ENCODE results near the gene AP2M1. TPM values are rescaled to one million over a fixed set of nuclear protein-coding genes. Genes with fewer than 3 reads are reported as not detected.
A peak's percentile ranks its signal among the peaks of the same experiment; 100 is the strongest.

Gene AP2M1
- total RNA-seq, 1 donor from 2014 or later = 398 TPM

DNA sequence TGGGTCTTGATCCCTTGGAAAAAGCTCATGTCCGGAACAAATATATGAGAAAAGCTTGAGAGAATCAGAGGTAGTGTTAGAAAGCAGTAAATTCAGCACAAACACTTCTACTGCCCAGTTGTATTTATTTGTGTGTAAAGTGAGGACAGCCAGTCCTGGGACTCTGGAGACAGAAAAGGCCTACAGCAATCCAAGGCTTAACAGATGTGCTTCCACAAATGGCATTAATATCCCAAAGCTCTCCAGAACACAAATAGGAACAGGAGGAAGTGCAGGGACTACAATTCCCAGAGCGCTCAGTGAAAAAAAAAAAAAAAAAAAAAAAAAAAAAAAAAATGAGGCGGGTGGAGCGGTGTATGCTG is 390 bp upstream of the AP2M1 start:
- peaks cover 65% of the 10 kb centered on the region for H3K4me1 Mint-ChIP-seq (ENCODE audit: unreplicated experiment)
- DNase-seq (ENCODE audit: extremely low spot score, unreplicated experiment) = no peak

GRCh38 chr3:184175506-184175905 is 851 bp downstream of the AP2M1 start:
- H3K27ac Mint-ChIP-seq (ENCODE audit: unreplicated experiment) = peak overlapping the region; percentile 94
- H3K4me1 Mint-ChIP-seq (ENCODE audit: unreplicated experiment) = peaks cover 64% of the 10 kb centered on the region
- no peak for DNase-seq (ENCODE audit: extremely low spot score, unreplicated experiment)
- H3K27me3 Mint-ChIP-seq (ENCODE audit: unreplicated experiment) = no peaks in the 10 kb centered on the region
- no peak for TF ChIP-seq CTCF (IDR thresholded peaks at IDR 0.05)
- peak overlapping the region; percentile 97 for H3K4me3 Mint-ChIP-seq (ENCODE audit: unreplicated experiment)
- H3K9me3 Mint-ChIP-seq (ENCODE audit: unreplicated experiment) = no peaks in the 10 kb centered on the region
- peaks cover 28% of the 10 kb centered on the region for H3K36me3 Mint-ChIP-seq (ENCODE audit: unreplicated experiment)

More for the DNA sequence above, 390 bp upstream of the AP2M1 start:
- peaks cover 18% of the 10 kb centered on the region for H3K36me3 Mint-ChIP-seq (ENCODE audit: unreplicated experiment)
- TF ChIP-seq CTCF (IDR thresholded peaks at IDR 0.05) = no peak
- peak overlapping the region; percentile 97 for H3K4me3 Mint-ChIP-seq (ENCODE audit: unreplicated experiment)
- H3K27me3 Mint-ChIP-seq (ENCODE audit: unreplicated experiment) = no peaks in the 10 kb centered on the region
- peak overlapping the region; percentile 78 for H3K27ac Mint-ChIP-seq (ENCODE audit: unreplicated experiment)
- no peaks in the 10 kb centered on the region for H3K9me3 Mint-ChIP-seq (ENCODE audit: unreplicated experiment)

- DNase-seq (ENCODE audit: extremely low spot score, unreplicated experiment) = no peak
- Mint-ChIP-seq H3K9me3 (ENCODE audit: unreplicated experiment) (no peaks in the 10 kb centered on the region), H3K27ac (ENCODE audit: unreplicated experiment) (peak overlapping the region; percentile 94), H3K4me3 (ENCODE audit: unreplicated experiment) (peak overlapping the region; percentile 97), H3K27me3 (ENCODE audit: unreplicated experiment) (no peaks in the 10 kb centered on the region), H3K4me1 (ENCODE audit: unreplicated experiment) (peaks cover 60% of the 10 kb centered on the region), H3K36me3 (ENCODE audit: unreplicated experiment) (peaks cover 30% of the 10 kb centered on the region)
- TF ChIP-seq CTCF (IDR thresholded peaks at IDR 0.05) = no peak
Observed at GRCh38 chr3:184175981-184176376, 1.3 kb downstream of the AP2M1 start.

DNA sequence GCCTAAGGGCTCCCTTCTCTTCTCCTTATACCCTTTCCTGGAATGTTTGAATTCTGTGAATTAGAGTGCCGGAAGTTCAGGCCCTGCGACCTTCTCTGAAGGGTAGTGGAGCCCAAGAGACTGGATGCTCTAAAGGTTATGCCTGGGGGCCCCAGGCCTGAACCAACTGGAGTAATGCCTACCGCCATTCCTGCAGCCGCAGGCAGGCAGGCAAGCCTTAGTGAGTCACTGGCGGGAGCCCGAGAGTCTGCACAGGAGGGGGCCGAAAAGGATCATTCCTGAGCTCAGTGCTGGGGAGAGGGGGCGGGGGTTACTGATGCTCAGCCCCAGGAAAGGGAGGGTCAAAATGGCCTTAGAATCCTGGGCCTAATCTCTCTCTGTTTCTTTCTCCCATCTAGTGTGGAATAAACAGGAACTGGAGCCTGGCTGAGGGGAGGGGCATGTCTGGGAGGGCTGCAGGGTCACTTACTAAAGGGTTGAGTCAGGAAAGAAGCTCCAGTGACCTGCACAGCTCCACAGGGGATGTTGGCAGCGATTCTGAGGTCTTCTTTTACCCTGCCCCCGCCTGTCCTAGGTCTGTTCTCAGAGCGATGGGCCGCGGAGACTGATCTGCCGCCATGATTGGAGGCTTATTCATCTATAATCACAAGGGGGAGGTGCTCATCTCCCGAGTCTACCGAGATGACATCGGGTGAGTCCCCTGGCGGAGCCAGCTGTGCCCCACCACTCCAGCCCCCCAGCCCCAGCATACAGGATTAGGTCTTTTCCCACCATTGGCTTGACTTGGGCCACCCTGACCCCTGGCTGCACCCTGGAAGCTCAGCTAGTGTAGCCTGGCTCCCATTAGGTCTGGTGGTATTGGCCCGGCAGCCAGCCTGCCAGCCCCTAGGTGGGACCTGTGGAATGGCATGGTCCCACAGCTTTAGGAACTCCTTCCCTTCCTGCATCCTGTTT is 2.0 kb downstream of the AP2M1 start:
- Mint-ChIP-seq H3K27me3 (ENCODE audit: unreplicated experiment) (no peaks in the 10 kb centered on the region), H3K4me1 (ENCODE audit: unreplicated experiment) (peaks cover 53% of the 10 kb centered on the region), H3K4me3 (ENCODE audit: unreplicated experiment) (peak overlapping the region; percentile 97), H3K9me3 (ENCODE audit: unreplicated experiment) (no peaks in the 10 kb centered on the region), H3K36me3 (ENCODE audit: unreplicated experiment) (peaks cover 26% of the 10 kb centered on the region), H3K27ac (ENCODE audit: unreplicated experiment) (peak overlapping the region; percentile 94)
- peak; percentile 94 for DNase-seq (ENCODE audit: extremely low spot score, unreplicated experiment)
- no peak for TF ChIP-seq CTCF (IDR thresholded peaks at IDR 0.05)

DNA sequence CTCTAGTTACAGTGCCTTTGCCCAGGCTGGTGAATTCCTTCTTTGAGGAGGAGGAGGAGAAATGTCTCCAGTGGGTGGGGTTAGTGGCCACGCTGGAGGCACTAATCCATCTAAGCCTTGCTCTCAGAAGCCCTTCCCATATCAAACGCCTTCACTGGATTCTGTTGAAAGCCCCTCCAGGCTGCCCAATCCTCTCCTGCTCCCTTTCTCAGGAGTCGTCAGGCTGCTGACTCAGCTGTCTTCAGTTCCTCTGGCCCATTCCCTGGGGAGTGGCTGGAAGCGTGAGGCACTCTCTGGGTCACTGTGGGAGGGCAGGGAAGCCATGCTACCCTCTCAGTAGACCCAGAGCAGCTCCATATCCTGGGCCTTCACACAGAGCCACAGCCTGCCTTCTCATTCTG is 2.7 kb downstream of the AP2M1 start:
- DNase-seq (ENCODE audit: extremely low spot score, unreplicated experiment) = no peak
- Mint-ChIP-seq H3K9me3 (ENCODE audit: unreplicated experiment) (no peaks in the 10 kb centered on the region), H3K4me1 (ENCODE audit: unreplicated experiment) (peaks cover 46% of the 10 kb centered on the region), H3K27me3 (ENCODE audit: unreplicated experiment) (no peaks in the 10 kb centered on the region), H3K36me3 (ENCODE audit: unreplicated experiment) (peaks cover 26% of the 10 kb centered on the region), H3K27ac (ENCODE audit: unreplicated experiment) (peak overlapping the region; percentile 94), H3K4me3 (ENCODE audit: unreplicated experiment) (peak overlapping the region; percentile 97)
- TF ChIP-seq CTCF (IDR thresholded peaks at IDR 0.05) = no peak

Data from osteocyte (in vitro differentiated cells).